KOPT-K1 (cell line): ENCODE measurements around the gene CCDC141.
"Not testable (repeated sequence)": the region's sequence is repeated elsewhere in the genome, so short reads cannot be mapped to it uniquely, and the experiment has no call there.

Experiments used
- H3K27ac ChIP-seq: fragments of 200-600 bp; sonication (generic); 2 replicates; pipeline ENCODE4 v1.5.1; 2016; ENCODE audit warnings: antibody characterized with exemption, mild to moderate bottlenecking, low read depth, low read length; ENCODE audit not compliant: poor library complexity, severe bottlenecking
- H3K36me3 ChIP-seq: fragments of 200-600 bp; sonication (generic); 2 replicates; pipeline ENCODE4 v1.5.1; 2017; ENCODE audit warnings: antibody characterized with exemption, mild to moderate bottlenecking, low read length, moderate library complexity; ENCODE audit not compliant: insufficient read depth
- H3K9me3 ChIP-seq: fragments of 200-600 bp; sonication (generic); 2 replicates; pipeline ENCODE4 v1.5.1; 2017; ENCODE audit warnings: antibody characterized with exemption, low read length, mild to moderate bottlenecking; ENCODE audit not compliant: insufficient read depth, poor library complexity, severe bottlenecking

CCDC141 gene, protein sequence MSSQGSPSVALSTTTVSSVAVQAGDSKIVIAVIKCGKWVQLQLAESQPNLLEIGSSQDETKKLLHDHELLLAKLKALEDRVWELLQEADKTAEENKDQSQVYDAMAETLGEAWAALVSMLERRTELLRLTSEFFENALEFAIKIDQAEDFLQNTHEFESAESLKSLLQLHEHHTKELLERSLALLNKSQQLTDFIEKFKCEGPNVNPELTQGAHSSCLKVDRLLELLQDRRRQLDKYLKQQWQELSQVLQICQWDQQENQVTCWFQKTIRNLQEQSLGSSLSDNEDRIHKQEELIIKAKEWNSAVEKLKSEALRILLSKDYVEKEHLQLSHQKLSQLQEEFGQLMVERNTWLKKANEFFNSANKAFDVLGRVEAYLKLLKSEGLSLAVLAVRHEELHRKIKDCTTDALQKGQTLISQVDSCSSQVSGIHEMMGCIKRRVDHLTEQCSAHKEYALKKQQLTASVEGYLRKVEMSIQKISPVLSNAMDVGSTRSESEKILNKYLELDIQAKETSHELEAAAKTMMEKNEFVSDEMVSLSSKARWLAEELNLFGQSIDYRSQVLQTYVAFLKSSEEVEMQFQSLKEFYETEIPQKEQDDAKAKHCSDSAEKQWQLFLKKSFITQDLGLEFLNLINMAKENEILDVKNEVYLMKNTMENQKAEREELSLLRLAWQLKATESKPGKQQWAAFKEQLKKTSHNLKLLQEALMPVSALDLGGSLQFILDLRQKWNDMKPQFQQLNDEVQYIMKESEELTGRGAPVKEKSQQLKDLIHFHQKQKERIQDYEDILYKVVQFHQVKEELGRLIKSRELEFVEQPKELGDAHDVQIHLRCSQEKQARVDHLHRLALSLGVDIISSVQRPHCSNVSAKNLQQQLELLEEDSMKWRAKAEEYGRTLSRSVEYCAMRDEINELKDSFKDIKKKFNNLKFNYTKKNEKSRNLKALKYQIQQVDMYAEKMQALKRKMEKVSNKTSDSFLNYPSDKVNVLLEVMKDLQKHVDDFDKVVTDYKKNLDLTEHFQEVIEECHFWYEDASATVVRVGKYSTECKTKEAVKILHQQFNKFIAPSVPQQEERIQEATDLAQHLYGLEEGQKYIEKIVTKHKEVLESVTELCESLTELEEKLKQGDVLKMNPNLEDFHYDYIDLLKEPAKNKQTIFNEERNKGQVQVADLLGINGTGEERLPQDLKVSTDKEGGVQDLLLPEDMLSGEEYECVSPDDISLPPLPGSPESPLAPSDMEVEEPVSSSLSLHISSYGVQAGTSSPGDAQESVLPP (N-terminal part only)

DNA sequence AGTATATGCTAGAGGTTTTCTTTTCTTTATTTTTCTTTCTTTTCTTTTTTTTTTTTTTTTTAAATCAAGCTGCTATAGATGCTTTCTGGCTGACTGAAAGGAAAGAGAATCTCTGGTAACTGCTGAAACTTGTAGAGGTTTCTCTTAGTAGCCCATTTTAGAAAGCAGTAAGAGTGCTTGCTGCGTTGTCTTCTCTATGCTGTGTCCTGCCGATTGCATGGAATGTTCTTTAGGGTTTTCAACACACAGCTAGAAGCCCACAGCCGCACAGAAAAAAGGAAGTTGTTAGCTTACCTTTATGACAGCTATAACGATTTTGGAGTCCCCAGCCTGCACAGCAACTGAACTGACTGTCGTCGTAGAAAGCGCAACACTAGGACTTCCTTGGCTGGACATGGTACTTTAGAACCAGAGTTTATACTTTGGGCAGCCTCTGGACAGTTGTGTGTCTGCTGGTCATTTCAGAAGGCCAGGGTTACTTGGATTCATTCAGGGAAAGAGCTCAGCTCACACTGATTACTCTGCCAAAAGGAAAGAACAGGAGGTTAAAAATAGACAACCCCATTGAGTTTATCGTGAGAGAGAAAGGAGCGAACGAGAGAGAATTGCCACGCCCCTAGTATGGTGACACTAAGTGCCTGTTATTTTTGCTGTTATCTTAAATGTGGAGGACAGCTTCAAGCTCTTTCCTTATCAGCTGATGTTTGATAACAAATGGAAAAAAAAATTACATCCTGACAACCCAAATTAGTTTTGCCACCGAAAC lies at the start of gene CCDC141:
Gene CCDC141, minus strand, starts transcription at position 592 of the 766 bp plus-strand sequence. Its CDS starts 196 bp downstream, at position 396.
- Histone ChIP-seq H3K27ac (no peak within 1 kb of the TSS), H3K36me3 (no peaks in the 10 kb centered on the region), H3K9me3 (peaks cover 4% of the 10 kb centered on the region)

DNA sequence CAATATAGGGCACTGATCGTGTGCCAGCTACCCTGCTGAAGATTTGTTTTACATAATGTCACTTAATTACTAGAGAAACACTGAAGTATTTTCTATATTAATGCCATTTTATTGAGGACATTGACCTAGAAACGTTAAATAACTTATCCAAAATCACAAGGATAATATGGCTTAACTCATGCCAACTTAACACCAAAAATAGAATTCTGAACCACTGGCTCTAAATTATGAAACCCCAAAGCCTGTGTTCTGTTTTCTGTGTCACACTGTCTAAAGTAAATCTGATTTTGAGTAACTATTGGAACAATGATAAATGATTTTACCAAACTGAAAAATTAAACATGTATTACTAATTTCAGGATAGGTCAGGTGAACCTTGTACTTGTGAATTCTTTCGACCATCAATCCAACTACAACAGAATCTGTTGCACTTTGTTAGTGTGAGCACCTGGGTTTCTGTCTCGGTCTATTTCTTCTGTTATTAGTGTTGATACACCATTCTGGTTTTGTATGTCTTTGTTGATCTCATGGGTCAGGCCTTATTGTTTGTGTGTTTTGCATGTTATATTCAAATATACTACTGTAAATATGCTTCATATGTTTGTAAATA lies 48.2 kb upstream of the CCDC141 start:
- H3K27ac ChIP-seq = no peak overlapping the region
- H3K36me3 ChIP-seq = no peaks in the 10 kb centered on the region
- H3K9me3 ChIP-seq = no peaks in the 10 kb centered on the region

DNA sequence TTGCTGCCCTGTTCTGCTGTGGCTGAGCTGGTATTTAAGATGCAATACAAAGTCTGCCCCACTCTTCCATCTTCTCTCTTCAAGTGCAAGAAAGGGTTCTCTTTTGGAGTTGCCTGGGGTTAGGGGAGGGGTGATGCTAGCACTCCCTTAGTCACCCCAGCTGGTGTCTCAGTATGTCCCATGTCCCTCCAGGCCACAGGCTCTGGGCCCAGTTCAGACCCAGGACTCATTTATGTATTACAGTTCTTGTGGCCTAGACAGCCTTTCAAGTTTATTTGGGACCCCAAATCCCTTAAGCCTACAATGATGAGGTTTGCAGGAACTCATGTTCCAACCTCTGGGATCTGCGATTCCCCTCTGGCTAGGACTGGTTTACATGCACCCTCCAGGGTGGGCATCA lies 47.2 kb upstream of the CCDC141 start:
- no peaks in the 10 kb centered on the region for H3K36me3 ChIP-seq
- no peaks in the 10 kb centered on the region for H3K9me3 ChIP-seq
- H3K27ac ChIP-seq = no peak overlapping the region

DNA sequence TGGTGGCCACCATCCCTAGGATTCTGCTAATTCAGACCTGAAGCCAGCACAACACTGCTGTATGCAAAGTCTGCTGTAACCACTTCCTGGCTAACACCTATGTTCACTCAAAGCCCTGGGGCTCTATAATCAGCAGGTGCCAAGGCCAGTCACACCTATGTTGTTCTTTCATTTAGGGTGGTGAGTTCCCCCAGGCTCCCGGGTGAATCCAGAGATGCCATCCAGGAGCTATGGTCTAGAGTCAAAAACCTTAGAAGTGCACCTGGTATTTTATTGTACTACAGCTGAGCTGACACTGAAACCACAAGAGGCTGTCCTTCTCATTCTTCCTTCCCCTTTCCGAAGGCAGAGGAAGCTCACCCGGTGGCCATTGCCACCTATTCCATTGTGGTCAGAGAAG lies 46.2 kb upstream of the CCDC141 start:
- Histone ChIP-seq H3K27ac (no peak overlapping the region), H3K9me3 (no peaks in the 10 kb centered on the region), H3K36me3 (no peaks in the 10 kb centered on the region)

DNA sequence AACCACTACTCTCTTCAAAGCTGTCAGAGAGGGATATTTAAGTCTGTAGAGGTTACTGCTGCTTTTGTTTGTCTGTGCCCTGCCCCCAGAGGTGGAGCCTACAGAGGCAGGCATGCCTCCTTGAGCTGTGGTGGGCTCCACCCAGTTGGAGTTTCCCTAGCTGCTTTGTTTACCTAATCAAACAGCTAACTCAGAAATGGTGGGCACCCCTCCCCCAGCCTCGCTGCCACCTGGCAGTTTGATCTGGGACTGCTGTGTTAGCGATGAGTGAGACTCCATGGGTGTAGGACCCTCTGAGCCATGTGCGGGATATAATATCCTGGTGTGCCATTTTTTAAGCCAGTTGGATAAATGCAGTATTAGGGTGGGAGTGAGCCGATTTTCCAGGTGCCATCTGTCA lies 43.0 kb upstream of the CCDC141 start:
- H3K27ac ChIP-seq, H3K9me3 ChIP-seq, H3K36me3 ChIP-seq: not testable (repeated sequence)

DNA sequence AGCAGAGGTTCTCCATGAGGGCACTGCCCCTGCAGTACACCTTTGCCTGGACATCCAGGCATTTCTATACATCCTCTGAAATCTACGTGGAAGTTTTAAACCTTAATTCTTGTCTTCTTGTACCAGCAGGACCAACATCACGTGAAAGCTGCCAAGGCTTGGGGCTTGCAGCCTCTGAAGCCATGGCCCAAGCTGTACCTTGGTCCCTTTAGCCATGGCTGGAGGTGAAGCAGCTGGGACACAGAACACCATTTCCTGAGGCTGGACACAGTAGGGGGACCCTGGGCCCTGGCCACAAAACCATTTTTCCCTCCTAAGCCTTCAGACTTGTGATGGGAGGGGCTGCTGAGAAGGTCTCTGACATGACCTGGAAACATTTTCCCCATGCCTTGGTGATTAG lies 32.8 kb upstream of the CCDC141 start:
- Histone ChIP-seq H3K27ac (no peak overlapping the region), H3K9me3 (peaks cover 4% of the 10 kb centered on the region), H3K36me3 (no peaks in the 10 kb centered on the region)

DNA sequence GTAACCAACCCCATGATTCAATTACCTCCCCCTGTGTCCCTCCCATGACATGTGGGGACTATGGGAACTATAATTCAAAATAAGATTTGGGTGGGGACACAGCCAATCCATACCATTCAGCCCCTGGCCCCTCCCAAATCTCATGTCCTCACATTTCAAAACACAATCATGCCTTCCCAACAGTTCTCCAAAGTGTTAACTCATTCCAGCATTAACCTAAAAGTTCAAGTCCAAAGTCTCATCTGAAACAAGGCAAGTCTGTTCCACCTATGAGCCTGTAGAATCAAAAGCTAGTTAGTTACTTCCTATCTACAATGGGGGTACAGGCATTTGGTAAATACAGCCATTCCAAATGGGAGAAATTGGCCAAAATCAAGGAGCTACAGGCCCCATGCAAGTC lies 32.0 kb upstream of the CCDC141 start:
- peaks cover 9% of the 10 kb centered on the region for H3K9me3 ChIP-seq
- H3K27ac ChIP-seq = no peak overlapping the region

DNA sequence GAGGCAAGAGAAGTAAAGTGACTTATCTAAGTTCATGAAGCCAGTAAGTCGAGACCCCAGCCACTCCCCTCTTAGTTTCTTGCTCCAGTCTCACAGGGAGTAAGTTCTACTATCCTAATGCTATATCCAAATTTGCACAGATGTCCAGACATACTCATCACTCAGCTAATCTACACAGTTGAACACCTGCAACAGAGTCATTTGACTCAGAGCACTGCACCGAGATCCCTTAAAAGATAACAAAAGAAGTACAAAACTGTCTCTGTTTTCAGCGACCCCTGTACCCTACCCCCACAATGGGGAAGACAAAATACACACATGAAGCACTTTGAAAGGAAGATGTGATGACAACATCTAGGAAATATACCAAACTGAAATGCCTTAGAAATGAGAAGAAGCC lies 22.6 kb upstream of the CCDC141 start:
- no peak overlapping the region for H3K27ac ChIP-seq
- no peaks in the 10 kb centered on the region for H3K36me3 ChIP-seq
- H3K9me3 ChIP-seq = peaks cover 4% of the 10 kb centered on the region

More for the DNA sequence above, 32.0 kb upstream of the CCDC141 start:
- no peaks in the 10 kb centered on the region for H3K36me3 ChIP-seq

DNA sequence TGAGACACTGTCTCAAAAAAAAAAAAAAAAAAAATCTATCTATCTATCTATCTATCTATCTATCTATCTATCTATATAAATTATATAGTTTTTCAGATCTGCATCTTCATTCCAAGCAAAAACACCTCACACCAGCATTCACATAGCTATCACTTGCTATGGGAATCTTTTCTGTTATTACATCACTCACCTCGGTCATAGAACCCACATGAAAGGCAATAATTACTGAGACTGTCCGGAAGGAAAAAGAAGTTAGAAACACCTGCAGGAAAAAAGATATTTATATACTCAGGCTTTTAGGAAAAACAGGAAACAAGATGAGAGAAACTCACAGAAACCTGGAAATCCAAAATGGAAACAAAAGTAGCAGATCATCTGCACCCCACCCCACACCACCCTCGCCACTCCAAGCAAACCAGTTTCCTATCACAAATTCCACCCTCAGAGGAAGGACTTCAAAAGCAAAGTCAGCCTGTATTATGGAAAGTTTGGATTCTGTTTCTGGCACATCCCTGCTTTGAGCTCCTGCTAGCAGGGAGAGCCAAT lies 21.9 kb upstream of the CCDC141 start:
- no peaks in the 10 kb centered on the region for H3K9me3 ChIP-seq
- H3K27ac ChIP-seq = no peak overlapping the region
- H3K36me3 ChIP-seq = no peaks in the 10 kb centered on the region

DNA sequence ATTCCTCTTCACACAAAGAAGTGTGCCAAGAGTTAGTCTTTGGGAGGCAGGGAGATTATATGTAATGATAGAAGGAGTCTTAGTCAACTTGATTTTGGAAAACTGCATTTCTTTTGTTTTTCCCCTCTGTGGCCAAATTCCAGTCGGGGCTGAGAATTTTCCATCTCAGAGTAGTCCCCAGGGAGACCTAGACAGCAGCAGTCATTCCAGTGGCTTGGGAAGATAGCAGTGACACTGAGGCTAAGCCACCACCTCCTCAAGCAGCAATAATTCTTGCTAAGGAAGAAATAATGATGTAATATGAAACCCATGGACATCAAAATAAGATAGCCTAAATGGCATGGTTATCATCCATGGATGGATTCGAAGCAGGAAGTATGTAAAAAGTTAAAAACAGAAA lies 21.0 kb upstream of the CCDC141 start:
- no peaks in the 10 kb centered on the region for H3K36me3 ChIP-seq
- H3K27ac ChIP-seq = no peak overlapping the region
- no peaks in the 10 kb centered on the region for H3K9me3 ChIP-seq

DNA sequence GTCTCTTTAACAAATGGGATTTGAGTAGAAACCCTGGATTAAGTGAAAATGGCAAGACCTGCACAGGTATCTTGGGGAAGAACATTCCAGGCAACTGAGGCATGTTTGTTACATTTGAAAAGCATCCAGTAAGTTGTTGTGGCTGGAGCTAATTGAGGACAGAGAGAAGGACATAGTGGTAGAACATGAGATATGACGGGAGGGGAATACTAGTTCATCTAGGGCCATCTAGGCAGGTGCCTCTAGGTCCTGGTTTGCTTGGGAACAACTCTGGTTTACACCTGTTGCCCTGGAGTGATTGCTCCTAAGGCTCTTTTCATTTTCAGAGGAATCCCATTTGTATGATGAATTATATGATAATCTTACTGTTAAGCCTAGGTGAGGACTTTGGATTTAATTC lies 19.7 kb upstream of the CCDC141 start:
- no peaks in the 10 kb centered on the region for H3K36me3 ChIP-seq
- H3K9me3 ChIP-seq = no peaks in the 10 kb centered on the region
- no peak overlapping the region for H3K27ac ChIP-seq

DNA sequence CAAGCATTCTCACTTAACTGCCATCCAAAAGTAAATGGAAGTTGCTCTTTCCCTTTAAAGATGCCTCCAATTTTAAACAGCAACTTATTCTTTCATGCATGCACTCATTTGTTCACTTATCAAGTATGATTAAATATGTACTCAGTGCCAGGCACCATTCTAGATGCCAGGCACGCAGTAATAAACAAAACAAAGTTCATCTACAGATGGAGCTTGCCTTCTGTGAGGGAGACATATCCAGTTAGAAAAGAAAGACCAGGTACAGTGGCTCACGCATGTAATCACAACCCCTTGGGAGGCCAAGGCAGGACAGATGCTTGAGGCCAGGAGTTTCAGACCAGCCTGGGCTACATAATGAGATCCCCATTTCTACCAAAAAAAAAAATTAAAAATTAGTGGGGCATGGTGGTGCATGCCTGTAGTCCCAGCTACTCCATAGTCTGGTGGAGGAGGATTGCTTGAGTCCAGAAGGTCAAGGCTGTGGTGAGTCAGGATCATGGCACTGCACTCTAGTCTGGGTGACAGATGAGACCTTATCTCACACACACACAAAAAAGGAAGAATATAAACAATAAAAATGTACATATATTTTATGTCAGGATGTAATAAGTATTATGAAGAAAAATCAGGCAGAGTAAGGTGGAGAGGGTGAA lies 19.2 kb upstream of the CCDC141 start:
- Histone ChIP-seq H3K9me3 (no peaks in the 10 kb centered on the region), H3K27ac (no peak overlapping the region), H3K36me3 (no peaks in the 10 kb centered on the region)

DNA sequence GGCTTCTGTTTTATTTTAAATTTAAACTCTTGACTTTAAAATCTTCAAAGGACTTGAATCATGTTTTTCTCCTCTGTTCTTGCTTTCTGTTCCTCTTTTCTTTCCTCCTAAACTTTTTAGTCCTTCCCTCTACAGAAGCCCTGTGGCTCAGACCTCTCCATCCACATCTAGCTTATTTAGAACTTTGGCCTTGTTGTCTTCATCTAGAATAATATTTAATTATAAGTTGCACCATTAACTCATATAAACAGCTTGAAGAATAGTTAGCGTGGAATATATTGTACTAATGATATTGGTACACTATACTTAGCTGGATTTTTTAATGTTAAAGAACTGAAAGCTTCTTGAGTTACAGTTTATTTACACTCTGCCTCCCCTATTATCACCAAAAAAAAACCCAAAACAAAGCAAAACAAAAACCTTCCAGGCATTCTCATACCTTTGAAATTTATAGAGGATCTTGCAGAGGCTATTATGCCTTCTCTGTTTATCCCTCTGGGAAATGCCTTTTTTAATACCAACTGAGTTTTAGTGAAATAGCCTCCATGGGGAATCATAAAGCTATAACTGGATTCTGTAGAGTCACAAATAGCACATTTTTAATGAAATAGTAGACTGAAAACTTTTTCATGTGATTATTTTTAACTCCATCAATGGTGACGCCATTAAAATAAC lies 9.2 kb upstream of the CCDC141 start:
- H3K9me3 ChIP-seq = no peaks in the 10 kb centered on the region
- no peaks in the 10 kb centered on the region for H3K36me3 ChIP-seq
- H3K27ac ChIP-seq = no peak overlapping the region
